OCI-LY7 (cell line): ENCODE measurements around the gene SCN8A. TPM values are rescaled to one million over a fixed set of nuclear protein-coding genes. Genes with fewer than 3 reads are reported as not detected.

Source experiments
- BruUV-seq: library from RNA; stranded (reverse); fragments of 400-500 nt; replicated peaks from 2 replicates; lab custom pipeline; 2021; lab: Mats Ljungman, UMichigan
- CTCF ChIA-PET: fragments of 300-600 bp; sonication (Branson Sonifier 250); formaldehyde crosslinking; loops from one replicate; lab custom pipeline; 2022; ENCODE audit warnings: antibody characterized with exemption; ENCODE audit not compliant: unreplicated experiment; lab: Charles Lee
- POLR2A ChIA-PET: fragments of 300-600 bp; sonication (Branson Sonifier 250); formaldehyde crosslinking; loops from one replicate; lab custom pipeline; 2022; ENCODE audit warnings: antibody characterized with exemption; lab: Charles Lee
- DNase-seq: peaks from one replicate; pipeline ENCODE4 v3.0.0-alpha.2; 2015; ENCODE audit warnings: low spot score
- H2AFZ ChIP-seq: fragments of 200-600 bp; sonication (generic), shearing (Covaris generic); 2 replicates; pipeline ENCODE4 v1.6.1; 2014; ENCODE audit warnings: mild to moderate bottlenecking, antibody characterized with exemption, low read length, moderate library complexity
- H3K27ac ChIP-seq: fragments of 200-600 bp; sonication (generic); 2 replicates; pipeline ENCODE4 v1.5.1; 2014; ENCODE audit warnings: mixed run types, low read depth, mild to moderate bottlenecking, moderate library complexity, low read length, inconsistent platforms; ENCODE audit not compliant: poor library complexity, severe bottlenecking
- H3K36me3 ChIP-seq: fragments of 200-600 bp; sonication (generic); 2 replicates; pipeline ENCODE4 v1.6.1; 2014; ENCODE audit warnings: mild to moderate bottlenecking, antibody characterized with exemption, low read length, moderate library complexity, mixed read lengths; ENCODE audit not compliant: insufficient read depth
- H3K4me1 ChIP-seq: fragments of 200-600 bp; sonication (generic); 2 replicates; pipeline ENCODE4 v1.5.1; 2014; ENCODE audit warnings: mild to moderate bottlenecking, low read length; ENCODE audit not compliant: insufficient read depth, poor library complexity, severe bottlenecking
- H3K4me2 ChIP-seq: fragments of 200-600 bp; sonication (generic); 2 replicates; pipeline ENCODE4 v1.6.1; 2014; ENCODE audit warnings: mild to moderate bottlenecking, low read length
- H3K4me3 ChIP-seq: fragments of 200-600 bp; sonication (generic); 2 replicates; pipeline ENCODE4 v1.5.1; 2014; ENCODE audit warnings: mild to moderate bottlenecking, low read depth, low read length; ENCODE audit not compliant: poor library complexity, severe bottlenecking
- H3K79me2 ChIP-seq: fragments of 200-600 bp; sonication (generic); 2 replicates; pipeline ENCODE4 v1.6.1; 2016; ENCODE audit warnings: low read depth, mild to moderate bottlenecking, low read length, moderate library complexity, mixed read lengths; ENCODE audit not compliant: insufficient read depth
- H3K9me2 ChIP-seq: fragments of 200-600 bp; sonication (generic); 2 replicates; pipeline ENCODE4 v1.6.1; 2016; ENCODE audit warnings: mild to moderate bottlenecking, low read length, mixed read lengths; ENCODE audit not compliant: insufficient read depth
- H3K9me3 ChIP-seq: fragments of 200-600 bp; sonication (generic); 2 replicates; pipeline ENCODE4 v1.6.1; 2014; ENCODE audit warnings: mild to moderate bottlenecking, mixed run types, low read length, mixed read lengths
- H4K20me1 ChIP-seq: fragments of 200-600 bp; sonication (generic); 2 replicates; pipeline ENCODE4 v1.6.1; 2014; ENCODE audit warnings: mild to moderate bottlenecking, antibody characterized with exemption, low read length, moderate library complexity, mixed read lengths; ENCODE audit not compliant: insufficient read depth
- CTCF ChIP-seq: fragments of 200-600 bp; sonication (generic); conservative IDR thresholded peaks from 2 replicates; pipeline ENCODE4 v1.5.1; 2014; ENCODE audit warnings: mild to moderate bottlenecking, antibody characterized with exemption, low read length, moderate library complexity, mixed read lengths
- EZH2phosphoT487 ChIP-seq: fragments of 200-600 bp; sonication (generic); IDR thresholded peaks from 2 replicates; pipeline ENCODE4 v1.6.1; 2018; ENCODE audit warnings: low read depth, borderline replicate concordance, mild to moderate bottlenecking, mixed run types, antibody characterized with exemption, low read length, moderate library complexity, mixed read lengths
- intact Hi-C: fragments of 100-400 bp; cut with micrococcal nuclease; formaldehyde crosslinking; loops from one replicate; pipeline ENCODE4 v1.10.0; 2022; ENCODE audit not compliant: unreplicated experiment
- total RNA-seq, 2 experiments: library from RNA; depleted of rRNA in 1 of 2; stranded (reverse); fragments of >200 nt in 1 of 2; shearing (Covaris generic) in 1 of 2; gene quantifications; 2 replicates each; pipeline ENCODE4 v1.2.3, GENCODE V29; 2014 to 2022

Gene SCN8A
- total RNA-seq, 2 experiments from 2014 or later, result 0.88 to 2.6 TPM

GRCh38 chr12:51700887-51701286 lies 109.9 kb downstream of the SCN8A start:
- Histone ChIP-seq H3K4me1 (no peaks in the 10 kb centered on the region), H4K20me1 (no peaks in the 10 kb centered on the region), H3K79me2 (no peaks in the 10 kb centered on the region), H3K36me3 (no peaks in the 10 kb centered on the region), H3K27ac (no peak overlapping the region), H3K4me3 (no peak overlapping the region), H2AFZ (no peak overlapping the region), H3K4me2 (no peak overlapping the region), H3K9me3 (no peaks in the 10 kb centered on the region), H3K9me2 (no peaks in the 10 kb centered on the region)
- TF ChIP-seq CTCF (no peak), EZH2phosphoT487 (no peak)
- no peak for DNase-seq
- intact Hi-C loops, result no loop called here
- ChIA-PET CTCF (no interaction called here), POLR2A (interaction anchor here (0.6 kb wide), 1 partner anchor 239 kb away, joined by 4 read pairs; no protein-coding TSS in a partner anchor)
- BruUV-seq, result no TSS peak

GRCh38 chr12:51702587-51702986 lies 111.6 kb downstream of the SCN8A start:
- no peak for DNase-seq
- ChIA-PET POLR2A (no interaction called here), CTCF (no interaction called here)

More at GRCh38 chr12:51702587-51702986, 111.6 kb downstream of the SCN8A start:
- no peak overlapping the region for H2AFZ ChIP-seq
- no peaks in the 10 kb centered on the region for H3K9me2 ChIP-seq
- intact Hi-C loops, result no loop called here
- TF ChIP-seq CTCF, result no peak
- TF ChIP-seq EZH2phosphoT487, result no peak
- H3K27ac ChIP-seq, result no peak overlapping the region
- H3K4me1 ChIP-seq, result no peaks in the 10 kb centered on the region
- H3K36me3 ChIP-seq, result no peaks in the 10 kb centered on the region
- no peaks in the 10 kb centered on the region for H3K79me2 ChIP-seq
- no peak overlapping the region for H3K4me2 ChIP-seq
- BruUV-seq, result no TSS peak
- no peaks in the 10 kb centered on the region for H3K9me3 ChIP-seq
- H3K4me3 ChIP-seq, result no peak overlapping the region
- H4K20me1 ChIP-seq, result no peaks in the 10 kb centered on the region
